ENCODE data around the gene MAD1L1.

Gene MAD1L1

DNA sequence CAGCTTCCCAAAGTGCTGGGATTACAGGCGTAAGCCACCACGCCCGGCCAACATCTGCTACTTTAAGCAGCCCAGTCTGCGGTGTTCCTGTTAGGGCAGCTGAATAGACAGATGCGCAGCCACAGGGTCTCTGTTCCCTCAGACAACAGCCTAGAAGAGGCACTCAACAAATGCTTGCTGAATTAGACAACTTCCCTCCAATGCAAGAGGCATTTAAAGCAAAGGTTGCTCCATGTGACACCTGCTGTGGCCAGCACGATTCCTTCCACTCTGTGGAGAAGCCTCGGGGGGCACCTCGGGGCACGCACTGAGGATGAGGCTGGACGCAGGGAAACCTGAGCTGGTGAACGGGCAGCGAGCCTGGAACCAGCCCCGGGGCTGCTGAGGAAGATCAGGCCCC is 237.8 kb downstream of the MAD1L1 start:
- DNase-seq, result no peak

DNA sequence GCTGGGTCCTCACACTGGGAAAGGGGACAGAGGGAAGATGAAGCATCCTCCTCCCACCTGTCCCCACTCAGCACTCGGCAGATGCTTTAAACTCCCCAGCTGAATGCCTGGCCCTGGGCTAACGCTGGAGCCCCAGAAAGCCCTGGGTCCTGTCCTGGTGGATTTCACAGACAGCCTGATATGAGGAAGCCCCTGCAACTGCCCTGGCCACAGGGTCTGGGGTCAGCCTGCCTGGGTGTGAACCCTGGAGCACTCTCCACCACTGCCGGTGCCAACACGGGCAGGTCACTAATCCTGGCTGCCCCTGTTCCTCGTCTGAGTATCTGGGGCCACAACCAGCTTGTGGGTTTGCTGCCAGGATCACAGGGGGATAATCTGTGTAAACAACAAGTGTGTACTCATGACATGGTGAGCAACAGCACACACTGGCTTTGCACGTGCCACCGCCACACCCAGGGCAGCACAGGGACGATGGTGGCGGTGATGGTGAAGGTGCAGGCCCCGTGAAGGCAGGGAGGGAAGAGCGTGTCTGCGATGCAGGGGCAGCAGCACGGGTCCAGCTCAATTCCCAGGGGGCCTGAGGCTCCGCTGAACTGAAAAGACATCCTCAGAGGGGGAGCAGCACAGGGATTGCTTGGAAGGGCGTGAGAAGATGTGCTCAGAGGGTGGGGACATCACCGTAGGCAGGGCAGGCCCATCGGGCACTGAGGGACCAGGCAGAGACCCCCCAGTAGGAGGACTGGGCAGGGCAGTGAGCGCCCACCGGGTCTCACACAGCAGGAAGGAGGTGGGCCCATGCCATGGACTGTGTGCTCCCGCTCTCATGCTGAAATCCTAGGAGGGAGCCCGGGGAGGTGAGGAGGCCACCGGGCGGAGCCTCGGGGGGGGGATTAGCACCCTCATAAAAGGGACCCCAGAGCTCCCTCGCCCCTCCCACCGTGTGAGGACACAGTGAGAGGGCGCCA is 238.7 kb downstream of the MAD1L1 start:
- DNase-seq, result no peak

DNA sequence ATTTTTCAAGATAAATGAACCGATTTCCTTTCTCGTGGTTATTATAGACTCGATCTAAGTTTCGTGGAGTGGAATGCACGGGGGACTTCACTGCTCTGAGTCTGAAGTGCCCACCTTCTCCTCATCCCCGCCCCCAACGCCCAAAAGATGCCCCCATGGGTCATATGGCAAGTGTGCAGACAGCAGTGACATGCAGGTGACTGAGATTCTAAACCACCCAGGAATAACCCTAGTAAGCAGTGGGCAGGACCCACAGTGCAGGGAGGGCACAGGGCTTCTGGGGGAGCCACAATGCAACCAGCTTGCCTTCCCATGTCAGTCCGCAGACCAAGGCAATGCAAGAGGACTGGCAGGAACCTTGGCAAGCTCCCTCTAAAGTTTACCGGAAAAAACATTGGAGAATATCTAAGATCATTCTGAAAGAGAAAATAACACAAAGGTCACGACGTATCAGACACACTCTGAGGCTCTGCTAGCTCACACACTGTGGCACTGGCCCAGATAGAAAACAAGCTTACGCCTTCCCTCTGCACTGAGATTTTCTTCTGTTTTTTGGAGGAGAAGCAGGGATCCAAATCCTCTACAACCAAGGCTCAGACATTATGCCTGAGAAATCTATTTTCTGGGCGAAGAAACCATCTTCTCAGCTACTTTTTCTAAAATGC is 239.6 kb downstream of the MAD1L1 start:
- no peak for DNase-seq

DNA sequence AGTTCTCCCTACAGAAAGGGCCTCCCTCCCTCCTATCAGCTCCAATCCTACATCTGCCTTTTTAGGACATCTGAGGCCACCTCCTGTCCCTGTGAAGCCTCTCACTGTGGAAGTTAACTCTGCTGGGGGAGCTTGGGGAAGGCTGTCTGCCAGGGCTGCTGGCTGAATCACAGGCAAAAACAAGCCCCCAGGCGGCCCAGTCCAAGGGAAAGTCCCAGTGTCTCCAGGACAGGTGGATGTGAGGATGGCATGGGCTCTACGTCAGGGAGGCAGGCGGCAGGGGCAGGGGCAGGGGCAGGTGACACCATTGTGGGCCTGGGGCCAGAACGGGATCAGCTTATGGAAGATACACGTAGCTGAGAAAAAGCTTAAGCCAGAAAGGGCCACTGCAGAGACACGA is 240.2 kb downstream of the MAD1L1 start:
- no peak for DNase-seq

DNA sequence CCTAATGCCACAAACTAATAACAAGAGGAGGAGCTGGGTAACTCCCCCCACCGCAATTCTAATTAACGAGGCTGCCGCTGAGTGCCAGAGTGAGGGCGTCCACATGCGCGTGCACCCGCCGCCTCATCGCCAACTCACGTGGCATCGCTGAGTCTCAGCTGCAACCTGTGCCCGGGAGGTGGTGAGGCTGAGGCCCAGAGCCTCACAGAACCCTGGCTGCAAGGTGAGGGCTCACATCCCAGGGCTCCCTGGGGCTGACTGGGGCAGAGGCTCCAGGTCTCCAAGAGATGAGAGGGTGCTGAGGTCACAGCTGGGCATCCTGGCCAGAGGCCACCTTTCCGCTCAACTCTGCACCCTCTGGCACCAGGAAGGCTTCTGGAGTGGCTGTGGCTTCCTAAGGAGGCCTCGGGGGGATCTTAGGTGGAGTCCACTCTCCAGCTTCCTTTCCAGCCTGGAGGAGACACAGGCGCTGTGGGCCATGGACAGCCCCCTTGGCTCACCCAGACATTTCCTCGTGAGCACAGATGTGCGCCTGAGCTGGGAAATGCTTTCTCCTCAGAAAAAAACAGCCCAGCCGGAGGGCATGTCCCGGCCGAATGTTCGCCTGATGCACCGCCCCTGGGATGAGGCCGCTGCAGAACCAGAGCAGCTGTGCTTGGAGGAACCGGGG is 242.6 kb downstream of the MAD1L1 start:
- DNase-seq, result no peak

DNA sequence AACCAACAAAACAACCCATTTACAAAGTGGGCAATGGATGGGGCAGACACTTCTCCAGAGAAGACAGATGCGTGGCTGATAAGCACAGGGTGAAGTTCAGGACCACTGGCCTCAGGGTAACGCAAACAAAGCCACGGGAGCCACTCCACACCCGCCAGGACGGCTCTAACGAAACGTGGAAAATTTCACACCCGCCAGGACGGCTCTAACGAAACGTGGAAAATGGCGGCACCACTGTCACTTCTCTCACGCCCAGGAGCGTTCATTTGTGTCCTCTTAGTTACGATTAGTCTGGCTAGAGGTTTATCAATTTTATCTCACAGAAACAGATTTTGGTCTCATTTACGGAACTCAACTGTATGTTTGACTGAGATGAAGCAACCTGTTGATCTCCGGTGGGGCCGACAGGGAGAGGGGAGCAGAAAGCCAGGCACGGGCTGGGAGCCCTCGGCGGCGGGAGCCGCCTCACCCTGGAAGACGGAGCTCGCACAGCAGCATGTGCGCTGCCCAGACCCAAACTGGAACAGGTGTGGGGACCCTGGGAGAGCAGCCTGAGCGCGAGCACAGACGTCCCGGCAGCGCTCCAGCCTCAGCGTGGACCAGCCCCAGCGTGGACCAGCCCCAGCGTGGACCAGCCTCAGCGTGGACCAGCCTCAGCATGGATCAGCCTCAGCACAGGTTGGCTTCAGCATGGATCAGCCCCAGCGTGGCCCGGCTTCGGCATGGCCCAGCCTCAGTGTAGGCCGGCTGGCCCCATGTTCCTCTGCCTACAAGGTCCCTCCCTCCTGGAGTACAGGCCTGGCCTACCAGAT is 243.5 kb downstream of the MAD1L1 start:
- no peak for DNase-seq

DNA sequence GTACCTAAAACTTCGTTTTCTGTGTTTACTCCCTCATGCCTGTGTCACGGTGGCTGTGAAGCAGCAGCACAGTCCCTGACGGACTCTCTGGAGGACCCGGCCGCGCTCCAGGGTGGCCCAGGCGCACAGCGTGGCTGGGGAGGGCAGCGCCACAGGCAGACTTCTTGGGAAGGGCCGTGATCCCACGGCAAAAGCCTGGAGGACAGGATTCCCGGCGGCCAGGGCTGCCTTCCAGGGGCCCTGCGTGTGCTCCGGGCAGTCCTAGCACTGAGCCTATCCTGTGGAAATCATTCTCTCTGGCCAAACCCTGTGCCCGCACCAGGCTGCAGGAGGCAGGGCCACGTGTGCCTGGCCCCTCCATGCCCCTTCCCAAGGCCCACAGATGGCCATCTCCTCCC is 244.2 kb downstream of the MAD1L1 start:
- no peak for DNase-seq

DNA sequence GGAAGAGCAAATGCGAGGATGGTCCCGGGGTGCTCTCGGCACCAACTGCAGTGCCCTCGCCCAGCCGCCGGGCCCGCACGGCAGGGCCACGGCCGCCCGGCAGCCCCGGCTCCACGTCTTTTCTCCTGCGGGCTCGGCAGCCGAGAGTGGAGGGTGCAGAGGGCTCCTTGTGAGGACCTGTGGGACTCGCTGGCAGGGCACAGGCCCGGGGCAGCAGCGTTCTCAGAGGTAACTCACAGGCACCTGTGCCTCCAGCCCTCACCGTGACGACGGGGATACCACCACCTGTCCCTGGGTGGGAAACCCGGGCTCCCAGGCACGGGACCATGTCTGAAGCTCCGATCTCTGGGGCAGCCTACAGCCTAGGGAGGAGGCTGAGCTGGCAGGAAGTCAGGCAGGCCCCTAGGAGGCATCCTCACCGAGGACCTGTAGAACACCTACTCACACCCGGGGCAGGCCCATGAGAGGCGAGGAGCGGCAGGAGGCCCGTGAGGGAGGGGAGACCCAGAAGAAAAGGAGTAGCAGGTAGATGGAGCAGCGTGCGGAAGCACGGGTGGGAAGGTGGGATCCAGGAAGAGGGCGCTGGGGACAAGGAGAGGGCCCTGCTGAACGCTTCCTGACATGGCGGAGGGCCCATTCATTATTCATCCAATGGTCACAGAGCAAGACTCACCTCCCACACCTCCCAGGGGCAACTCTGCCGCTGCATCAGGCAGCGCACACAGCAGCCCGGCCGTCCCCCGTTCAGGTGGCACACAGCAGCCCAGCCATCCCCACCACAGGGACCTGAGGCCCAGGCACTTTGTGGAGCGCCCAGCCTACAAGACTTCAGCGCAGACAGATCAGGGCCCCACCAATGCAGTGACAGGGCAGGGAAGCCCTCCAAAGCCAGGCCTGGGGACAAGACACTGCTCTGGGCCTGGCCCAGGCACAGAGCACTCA is 244.9 kb downstream of the MAD1L1 start:
- no peak for DNase-seq

DNA sequence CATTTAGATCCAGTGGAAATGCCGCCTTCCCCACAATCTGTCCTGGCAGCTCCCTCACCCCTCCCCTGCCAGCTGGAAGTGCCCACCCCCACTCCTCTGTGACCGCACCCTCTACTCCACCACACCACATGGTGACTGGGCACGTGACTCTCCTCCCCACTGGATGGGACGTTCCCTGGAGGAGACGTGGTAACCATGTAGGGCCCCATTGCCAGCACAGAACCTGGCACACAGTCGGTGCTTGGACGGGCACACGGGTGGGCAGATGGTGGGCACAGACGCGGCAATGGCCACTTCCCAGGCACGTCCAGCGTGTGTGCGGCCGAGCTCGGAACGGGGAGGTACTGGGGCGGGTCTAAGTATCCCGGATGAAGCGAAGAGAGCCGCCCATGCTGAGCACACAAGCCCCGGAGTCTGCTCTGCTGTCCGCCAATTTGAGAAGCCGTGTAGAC is 245.6 kb downstream of the MAD1L1 start:
- no peak for DNase-seq

DNA sequence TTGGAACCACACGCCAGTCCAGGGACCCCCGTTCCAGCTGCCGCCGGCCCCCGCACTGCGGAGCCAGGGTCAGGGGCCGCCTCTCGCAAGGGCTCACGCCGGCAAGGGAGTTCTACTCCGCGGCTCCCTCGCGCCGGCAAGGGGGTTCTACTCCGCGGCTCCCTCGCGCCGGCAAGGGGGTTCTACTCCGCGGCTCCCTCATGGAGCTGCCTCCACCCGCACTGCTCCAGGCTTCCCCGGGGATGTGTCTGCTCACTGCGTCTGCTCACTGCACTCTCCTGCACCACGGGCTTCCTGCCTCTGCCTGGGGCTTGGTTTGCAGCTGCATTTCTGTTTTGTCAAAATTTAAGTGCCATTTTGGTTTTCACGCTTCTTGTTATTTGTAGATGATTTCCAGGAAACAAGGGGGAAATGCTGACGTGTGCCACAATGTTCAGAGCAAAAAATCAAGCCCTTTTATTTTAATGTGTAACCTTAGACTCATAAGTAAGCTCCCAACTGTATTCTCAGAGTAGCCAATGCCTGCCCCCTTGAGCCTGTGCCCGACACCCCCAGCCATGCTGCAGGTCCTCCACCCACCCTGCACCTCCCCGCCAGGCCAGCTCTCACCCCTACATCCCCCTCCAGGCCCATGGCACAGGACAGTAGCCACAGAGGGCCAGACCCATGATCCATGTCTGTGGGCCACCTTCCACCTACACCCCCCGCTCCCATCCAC is 246.2 kb downstream of the MAD1L1 start:
- DNase-seq, result no peak

DNA sequence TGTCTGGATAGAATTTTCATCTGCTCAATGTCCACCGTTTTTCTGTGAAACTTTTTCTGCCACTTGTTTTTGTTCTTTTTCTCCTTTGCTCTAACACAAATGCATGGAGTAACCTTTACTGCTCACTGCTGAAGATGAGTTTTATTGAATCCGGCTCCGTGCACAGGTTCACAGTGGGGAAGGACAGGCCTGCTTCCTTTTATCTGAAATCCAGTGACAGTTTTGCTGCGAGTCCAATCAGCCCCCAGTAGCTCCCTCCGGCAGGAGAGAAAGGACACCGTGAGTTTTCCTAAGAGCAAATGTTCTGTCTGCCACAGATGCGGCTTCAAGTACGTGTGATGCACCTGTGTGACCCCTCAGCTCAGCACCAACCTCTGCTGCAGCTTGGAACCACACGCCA is 246.8 kb downstream of the MAD1L1 start:
- no peak for DNase-seq

DNA sequence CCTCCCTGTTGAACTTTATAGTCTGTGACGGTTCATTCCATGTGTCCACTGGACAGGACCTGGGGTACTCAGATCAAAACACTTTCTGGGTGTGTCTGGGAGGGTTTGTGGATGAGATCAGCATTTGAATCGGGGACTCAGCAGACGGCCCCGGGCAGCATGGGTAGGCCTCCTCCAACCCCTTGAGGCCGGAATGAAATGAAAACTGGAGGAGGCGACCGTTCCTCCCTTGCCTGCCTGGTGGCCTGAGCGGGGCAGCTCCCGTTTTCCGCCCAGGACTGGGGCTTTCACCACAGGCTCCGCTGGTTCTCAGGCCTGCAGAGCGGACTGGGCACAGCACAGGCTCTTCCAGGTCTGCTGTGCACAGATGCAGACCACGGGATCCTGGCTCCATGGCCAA is 247.7 kb downstream of the MAD1L1 start:
- DNase-seq, result no peak

DNA sequence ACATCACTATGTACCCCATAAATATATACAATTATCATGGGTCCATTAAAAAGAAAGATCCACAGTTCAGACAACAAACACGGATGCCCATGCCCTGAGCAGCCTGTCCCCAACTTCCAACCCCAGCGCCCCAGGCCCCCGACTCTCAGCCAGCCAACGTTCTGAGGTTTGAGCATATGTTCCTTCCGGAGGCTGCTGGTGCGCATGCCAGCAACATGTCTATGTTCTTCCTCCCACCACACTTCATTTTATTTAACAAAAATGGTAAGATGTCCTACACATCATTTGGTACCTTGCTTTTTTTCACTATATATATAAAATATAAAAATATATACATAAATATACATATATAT is 250.9 kb downstream of the MAD1L1 start:
- DNase-seq, result no peak

DNA sequence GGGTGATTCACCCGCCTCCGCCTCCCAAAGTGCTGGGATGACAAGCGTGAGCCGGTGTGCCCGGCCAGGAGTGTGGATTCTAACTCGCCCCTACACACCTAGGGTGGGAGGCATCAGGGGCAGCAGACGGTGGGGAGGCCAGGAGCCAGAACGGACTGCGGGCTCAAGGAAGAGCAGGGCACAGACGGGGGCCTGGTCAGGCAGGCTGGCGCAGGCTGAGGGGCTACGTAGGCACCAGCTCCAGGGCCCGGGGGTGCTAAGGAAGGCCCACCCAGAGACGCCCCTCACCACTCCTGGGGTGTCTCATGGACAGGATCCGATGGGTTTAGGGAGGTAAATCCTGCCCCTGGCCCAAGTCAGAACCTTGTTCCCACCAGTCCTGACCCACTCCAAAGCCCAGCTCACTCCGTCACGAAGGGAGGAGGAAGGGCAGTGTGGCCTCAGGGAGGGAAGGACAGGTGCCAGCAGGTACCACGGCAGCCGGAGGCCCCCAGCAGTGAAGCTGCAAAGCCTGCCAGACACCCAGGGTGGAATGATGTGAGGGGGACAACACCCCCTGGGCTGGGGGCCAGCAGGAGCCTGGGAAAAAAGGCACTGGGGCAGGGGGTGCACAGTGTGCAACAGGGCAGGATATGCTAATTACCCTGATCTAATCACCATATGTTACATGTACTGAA is 251.4 kb downstream of the MAD1L1 start:
- no peak for DNase-seq

DNA sequence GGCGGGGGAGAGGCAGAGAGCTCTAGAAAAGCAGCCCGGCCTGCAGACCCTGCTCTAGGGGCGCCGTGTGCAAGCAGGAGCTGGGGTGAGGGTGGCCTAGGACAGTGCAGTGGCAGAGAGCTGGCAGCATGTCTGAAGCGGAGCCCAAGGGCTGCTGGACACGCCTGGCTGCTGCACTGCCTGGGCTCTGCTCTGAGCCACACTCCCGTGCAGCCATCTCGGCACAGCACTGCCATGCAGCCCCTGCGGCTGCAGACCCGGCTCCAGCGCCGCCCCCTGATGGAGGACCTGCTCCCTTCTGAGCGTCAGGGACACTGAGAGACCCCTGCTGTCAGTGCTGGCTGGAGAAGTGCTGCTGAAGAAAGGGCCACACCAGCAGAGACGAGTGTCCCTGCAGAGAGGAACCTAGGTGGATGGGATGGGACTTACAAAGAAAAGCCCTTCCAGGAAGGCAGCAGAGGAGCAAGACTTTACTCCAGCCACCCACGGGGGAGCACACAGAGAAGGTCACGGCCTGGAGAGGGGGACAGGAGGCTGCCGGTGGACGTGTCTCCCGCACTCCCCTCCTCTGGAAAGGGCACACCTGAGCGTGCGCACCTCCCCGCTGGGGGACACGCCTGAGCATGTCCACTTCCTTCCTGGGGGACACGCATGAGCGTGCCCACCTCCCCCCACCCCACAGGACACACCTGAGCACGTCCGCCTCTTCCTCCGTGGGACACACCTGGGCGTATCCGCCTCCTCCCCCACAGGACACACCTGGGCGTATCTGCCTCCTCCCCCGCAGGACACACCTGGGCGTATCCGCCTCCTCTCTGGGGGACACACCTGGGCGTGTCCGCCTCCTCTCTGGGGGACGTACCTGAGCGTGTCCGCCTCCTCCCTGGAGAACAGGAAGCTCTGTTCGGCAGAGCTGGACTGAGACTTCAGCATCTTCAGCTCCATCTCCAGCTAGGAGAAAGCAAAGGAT is 252.9 kb downstream of the MAD1L1 start:
- no peak for DNase-seq

DNA sequence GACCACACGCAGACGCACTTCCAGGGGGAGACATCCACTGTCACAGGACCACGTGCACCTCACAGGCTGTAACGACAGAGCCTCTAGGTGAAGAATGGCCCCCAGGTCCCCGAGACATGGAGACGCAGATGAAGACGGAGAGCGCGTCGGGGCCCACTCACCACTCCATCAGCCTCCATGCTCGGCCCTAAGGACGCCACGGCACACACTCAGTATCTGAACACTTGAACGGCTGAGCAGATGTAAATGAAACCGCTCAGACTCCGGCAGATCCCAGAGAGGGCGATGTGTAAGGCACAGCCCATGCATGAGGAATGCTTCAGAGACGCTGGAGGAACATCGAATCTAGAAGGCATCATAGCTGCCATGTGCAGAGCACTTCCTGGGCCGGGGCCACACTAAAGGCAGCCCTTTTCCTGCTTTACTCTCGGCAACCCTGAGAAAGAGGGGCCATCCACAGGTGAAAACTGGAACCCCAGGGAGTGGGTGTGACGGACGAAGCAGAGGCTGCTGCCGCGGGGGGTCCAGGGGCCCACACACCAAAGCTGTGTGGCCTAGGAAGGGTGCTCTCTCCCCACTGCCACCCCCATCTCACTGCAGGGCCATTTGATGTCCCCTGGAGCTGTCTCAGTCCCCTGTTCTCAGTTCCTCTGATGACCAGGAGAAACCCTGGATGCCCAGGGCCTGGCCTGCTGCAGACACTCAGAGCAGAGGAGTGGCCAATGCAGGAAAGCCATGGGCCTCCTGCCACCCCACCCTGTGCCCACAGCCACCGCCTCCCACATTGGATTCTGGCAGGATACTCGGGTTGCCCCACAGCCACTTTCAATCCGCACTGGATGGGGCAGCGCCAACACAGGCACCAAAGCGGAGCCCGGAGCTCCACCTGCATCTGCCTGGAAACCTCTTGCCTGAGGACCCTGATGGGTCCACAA is 253.8 kb downstream of the MAD1L1 start:
- no peak for DNase-seq

DNA sequence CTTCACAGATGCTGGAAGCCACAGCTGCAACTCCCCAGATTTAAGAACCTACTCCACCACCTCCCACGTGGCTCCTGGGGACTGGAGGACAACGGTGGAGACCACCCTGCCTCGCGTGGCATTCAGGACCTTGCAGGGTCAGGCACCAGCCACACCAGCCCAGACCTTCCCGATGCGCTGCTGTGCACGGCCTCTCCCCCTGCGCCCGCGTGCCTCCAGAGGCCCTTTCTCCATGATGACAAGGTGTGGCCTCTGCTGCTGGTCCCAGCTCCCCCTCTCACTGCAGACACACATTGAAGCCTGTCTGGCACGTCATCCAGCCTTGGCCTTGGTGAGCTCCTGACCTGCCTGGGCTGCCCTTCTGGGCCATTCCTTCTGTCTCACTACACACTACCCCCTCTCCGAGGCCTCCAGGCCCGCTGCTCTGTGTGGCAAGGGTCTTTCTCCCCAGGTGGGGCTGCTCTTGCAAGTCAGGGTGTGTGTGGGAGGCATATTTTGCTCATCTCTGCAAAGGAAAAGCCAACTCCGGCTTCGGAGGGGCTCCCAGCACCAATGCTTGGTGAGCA is 254.8 kb downstream of the MAD1L1 start:
- no peak for DNase-seq

Data from effector CD8-positive, alpha-beta T cell (primary cell).